CD4-positive, alpha-beta T cell treated with Interleukin-21 for 1 hour (primary cell): ENCODE measurements around the gene SLC15A3.
"Not testable (repeated sequence)": the region's sequence is repeated elsewhere in the genome, so short reads cannot be mapped to it uniquely, and the experiment has no call there.

Experiments
- DNase-seq: peaks from one replicate; pipeline ENCODE4 v3.0.0-alpha.2; 2020

Gene SLC15A3

DNA sequence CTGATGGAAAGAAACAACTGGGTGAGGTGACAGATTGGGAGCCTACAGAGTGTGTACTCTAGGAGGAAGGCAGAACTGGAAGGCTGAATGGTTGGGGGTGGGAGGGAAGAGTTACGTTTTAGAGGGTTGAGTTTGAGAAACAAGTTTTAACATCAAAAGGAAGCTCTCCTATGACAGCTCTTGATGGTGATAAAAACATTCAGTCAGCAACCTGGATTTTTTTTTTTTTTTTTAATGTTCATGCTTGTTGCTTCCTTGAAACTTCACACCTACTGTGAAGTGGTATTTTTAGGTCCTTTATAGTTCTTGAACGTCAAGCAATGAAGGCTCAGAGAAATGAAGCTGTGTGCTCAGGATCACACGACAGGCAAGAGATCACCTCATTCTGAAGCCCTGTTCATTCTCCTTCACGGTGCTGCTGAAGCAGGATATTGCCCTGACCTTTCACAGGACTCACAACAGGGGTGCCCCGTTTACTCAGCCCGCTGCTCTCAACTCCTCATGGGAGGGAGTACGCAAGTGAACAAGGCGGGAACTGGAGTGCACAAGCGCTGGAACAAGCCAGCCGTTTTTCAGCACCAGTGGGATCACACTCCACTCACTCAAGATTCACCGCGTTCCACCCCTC lies 39.6 kb downstream of the SLC15A3 start:
- DNase-seq, result peak; percentile 56

DNA sequence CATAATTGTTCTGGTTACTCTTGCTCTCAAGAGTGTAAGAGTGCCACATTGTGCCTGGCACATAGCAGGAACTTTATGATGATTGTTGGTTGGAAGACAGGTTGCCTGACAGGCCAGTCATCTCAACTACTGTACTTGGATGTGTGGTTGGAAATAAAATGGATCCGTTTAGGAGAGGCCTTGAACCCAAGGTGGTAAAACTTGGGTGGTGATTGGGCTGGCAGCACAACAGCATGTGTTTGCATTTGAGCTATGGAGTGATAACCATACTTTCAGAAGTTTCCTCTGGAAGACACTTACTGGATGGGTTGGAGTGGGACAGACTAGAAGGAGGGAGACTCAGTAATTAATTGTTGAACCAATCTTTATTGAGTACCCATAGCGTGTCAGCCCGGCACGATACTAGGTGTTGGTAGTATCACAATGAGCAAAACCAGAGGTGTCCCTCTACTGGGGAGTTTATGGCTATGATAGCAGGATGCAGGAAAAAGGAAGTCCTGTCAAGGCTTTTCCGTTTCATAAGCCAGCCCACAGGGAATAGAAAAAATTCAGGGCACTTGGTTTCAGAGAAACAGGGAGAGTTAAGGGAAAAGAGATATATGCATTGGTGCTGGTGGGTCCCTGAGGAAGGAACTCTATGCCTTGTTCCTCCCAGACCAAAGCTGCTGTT lies 41.1 kb downstream of the SLC15A3 start:
- DNase-seq, result no peak

DNA sequence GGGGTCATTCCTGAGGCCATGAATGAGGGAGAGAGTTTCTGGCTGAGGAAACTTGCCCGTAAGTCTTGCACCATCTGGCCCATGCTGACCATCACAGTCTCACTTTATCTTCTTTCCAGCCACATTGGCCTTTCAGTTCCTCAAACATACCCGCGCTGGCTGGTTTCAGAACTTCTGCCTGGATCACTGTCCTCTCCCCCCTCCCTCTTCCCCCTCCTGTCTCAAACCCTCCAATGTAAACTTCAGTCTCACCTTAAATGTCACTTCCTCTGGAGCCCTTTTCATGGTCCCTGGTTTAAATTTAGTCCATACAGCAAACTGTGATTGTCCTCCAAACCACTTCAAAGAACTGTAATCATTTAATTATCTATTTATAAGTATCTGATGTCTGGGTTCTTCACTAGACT lies 41.7 kb downstream of the SLC15A3 start:
- DNase-seq, result no peak

DNA sequence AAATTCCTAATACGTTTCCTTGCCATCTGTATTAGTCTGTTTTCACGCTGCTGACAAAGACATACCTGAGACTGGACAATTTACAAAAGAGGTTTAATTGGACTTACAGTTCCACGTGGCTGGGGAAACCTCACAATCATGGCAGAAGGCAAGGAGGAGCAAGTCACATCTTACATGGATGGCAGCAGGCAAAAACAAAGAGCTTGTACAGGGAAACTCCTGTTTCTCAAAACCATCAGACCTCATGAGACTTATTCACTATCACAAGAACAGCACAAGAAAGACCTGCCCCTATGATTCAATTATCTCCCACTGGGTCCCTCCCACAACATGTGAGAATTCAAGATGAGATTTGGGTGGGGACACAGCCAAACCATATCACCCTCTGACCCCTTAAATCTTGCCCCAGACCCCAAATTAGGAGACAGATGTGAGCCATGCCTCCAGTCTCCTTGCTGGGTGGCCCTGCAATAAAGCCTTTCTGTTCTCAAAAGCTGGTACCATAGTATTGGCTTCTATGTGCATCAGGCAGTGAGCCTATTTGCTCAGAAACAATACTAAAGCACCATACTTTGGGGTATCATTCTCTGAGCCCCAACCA lies 42.2 kb downstream of the SLC15A3 start:
- not testable (repeated sequence) for DNase-seq

DNA sequence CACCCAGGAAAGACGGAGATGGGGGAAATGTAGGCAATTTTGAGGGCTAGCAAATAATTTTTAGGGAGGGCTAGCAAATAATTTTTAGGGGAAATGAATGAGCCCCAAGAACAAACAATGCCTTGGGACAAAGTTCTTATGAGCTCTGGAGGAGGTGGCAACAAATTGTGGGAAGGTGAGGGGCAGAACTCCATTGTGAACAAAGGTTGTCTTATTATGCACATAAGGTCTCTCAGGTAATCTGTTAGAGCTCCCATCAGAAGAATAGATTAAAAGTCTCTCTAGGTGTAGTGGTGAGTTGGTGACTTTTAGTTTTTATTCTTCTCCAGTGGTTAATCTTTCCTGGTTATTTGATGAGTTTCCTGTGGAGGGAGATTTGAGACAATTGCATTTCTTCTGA lies 43.2 kb downstream of the SLC15A3 start:
- DNase-seq, result no peak

DNA sequence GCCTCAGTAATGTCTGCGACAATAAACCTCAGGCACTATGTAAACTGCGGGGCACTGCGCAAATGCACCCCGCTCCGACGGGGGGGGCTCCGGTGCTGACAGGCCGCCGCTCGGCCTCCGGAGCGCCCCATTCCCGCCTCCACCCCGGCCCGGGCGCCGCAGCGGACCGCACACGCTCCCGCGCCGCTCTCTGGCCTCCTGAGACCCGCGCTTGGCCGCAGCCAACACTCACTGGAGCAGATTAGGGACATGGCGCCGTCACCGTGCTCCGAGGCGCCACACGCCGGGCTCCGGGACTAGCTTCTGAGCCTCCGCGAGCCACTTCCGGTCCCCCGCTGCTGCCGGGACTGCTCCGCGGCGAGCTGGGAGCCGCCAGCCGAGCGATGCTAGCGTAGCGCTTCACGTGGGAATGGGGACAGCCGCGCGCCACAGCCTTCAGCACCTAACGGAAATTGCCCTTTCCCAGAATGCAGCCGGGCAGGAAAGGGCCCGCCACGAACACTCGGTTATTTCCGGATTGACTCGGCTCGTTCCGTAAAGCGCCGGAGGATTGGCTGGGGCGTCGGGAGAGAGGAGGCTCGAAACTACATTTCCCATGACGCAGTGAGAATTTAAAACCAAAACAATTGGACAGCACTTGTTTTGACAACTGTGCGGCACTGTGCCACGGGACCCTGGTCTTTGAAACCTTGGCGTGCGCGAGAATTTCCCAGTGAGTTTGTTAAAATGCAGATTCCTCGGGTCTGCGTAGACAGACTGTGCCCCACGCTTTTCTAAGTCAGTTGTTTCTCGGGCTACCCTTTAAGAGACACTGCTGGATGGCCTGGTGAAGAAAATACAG lies 45.6 kb downstream of the SLC15A3 start, which contains the start of gene PRPF19:
Gene PRPF19, minus strand, starts transcription at position 454 of the 841 bp plus-strand sequence. Its CDS starts 203 bp downstream, at position 251.
- peak; percentile 99 for DNase-seq

DNA sequence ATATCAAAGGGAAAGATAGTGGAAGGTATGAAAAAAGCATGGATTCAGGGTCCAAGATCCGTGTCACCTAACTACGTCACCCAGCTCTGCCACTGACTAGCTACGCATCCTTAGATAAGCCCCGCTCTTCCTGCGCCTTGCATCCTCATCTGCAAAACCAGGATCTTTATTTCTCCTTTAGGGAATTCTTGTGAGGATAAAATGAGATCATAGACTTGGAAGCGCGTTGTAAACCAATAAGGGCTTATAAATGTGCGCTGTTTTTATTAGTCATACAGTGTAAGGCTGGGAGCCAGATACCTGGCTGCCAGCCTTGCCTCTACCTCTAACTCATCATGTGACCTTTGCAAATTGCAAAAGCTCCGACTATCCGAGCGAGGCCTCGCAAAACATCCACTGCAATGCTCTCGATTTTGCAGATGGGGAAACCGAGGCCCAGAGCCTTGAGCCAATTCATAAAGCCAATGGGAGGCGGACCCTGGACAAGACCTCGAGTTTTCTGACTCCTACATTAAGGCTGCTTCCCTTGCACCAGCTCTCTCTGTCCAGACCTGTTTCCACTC lies 46.3 kb downstream of the SLC15A3 start:
- peak; percentile 26 for DNase-seq

DNA sequence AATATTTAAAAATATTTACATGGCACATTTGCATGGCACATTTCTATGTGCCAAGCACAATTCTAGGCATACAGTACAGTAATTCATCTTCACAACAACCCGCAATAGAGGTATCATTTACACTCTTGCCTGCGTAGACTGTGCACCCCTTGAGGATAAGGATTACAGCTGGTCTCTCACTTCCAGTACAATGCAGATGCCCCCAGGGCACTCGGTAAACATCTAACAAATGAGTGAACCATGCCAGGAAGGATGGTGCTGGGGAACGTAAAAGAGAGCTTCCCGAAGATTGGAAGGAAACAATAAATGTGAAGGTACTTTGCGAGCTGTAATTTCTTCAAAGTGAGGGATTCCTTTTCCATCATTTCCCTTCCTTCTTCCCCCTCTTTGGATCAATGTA lies 46.9 kb downstream of the SLC15A3 start:
- DNase-seq, result no peak

DNA sequence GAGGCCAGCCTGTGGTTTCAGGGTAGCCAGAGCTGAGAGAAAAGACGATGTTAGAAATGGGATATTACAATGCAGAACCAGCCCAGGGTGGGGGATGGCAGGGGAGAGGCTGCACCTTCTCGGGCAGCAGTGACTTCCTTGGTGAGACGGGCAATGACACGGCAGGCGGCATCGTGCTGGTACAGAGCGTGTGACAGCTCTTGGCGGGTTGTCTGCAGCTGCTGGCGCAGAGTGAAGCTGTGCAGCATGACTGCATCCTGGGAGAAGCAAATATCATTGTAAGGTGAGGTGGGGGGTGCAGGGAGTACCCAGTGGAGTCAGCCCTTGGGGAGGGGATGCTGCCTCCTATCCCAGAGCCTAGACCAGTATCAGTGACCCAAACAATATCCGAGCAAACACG lies 49.4 kb downstream of the SLC15A3 start:
- DNase-seq, result no peak

DNA sequence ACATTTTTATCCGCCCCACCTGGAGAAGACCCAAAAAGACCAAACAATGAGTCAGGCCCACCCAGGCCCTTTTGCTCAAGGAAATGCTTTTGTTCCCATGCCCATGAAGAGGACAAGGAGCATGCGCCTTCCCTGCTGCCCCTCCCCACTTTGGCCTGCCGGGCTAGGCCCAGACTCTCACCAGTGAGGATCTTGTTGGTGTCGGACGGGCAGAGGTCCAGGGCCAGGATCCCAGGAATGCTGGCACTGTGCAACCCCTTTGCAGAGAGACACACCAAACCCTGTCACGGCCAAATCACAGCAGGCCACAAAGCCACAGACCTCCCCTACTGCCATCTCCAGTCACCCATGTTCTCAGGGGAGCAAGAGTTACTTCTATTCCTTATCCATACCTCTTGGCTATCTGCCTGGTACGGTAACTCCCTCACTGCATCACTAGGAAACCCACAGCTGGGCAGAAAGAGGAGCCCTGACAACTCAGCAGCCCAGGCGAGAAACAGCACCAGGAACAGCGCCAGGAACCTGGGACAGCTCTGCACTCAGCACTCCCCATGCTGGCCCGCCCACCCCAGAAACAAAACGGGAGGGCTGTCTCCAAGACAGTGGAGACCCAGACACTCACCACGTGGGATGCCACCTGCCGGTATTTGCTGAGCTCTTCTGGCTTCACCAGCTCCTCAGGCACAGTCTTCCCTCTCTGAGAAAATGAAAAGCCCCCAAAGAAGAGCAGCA lies 51.1 kb downstream of the SLC15A3 start:
- no peak for DNase-seq

DNA sequence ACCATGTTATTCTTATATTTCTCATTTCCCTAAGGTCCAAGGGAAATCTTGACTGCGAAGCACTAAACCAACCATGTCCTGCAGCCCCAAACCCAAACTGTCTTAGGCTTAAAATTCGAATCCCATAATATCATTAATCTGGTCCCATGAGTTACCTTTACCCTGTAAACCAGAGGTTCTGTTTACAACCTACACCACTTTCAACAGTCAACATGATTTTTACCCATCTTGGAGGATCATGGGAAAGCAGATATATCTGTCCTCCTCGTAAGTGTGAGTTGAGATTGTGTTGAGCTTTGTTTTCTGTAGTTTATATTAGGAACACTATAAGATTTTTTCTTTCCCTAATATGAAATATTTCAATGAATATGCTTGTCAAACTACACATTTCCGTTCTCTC lies 52.0 kb downstream of the SLC15A3 start:
- no peak for DNase-seq

DNA sequence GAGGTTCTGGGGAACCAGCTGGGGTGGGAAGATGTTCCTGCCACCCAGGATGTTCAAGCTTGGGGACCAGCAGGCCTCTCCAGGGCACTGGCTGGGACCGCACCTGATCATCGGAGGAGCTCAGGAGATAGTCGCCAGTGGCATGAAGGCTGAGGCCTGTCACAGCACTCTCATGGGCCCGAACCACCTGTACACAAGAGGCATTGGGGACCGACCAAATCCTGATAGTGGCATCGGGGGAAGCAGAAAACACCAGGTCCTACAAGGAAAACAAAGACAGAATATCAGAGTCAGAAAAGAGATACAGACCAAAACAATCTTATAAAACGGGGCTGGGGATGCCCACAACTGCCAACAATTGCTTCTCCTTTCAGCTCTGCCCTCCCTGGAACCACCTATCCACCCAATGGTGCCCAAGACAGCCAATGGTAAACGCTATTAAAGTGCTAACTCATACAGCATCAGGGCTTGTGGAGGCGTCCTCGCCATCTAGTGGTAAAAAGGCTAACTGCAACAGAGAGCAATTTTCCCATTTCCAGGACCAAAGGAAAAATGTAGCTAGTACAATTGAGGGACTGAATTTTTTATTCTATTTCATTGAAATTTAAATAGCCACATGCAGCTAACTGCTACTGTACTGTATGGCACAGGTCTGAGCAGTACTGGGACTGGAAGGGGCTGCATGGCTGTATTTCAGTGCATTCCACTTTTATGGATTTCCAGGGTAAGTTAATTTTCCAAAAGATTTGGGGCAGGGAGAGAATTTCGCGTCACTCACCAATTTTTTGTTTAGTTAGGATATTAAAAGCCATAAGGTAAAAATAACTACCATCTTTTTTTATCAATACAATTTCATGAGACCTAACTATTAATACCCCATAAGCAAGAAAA lies 52.7 kb downstream of the SLC15A3 start:
- DNase-seq, result peak; percentile 63

DNA sequence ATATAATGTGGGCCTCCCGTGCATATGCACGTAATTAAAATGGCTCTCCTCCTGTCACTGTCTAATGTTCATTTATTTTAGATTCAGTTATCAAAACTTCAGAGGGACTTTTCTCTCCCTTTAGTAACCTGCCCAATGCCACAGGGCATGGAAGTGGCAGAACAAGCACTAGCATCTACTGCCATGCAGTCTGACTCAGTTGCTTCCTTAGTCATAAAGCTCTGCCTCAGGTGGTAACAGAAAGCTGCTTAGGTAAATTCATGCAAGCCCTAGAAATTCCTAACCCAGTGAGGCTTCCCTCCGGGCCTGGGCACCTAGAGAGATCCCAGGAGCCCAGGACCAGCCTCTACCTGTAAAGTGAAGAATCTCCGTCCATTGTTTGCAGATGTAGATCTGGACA lies 54.5 kb downstream of the SLC15A3 start:
- DNase-seq, result no peak

DNA sequence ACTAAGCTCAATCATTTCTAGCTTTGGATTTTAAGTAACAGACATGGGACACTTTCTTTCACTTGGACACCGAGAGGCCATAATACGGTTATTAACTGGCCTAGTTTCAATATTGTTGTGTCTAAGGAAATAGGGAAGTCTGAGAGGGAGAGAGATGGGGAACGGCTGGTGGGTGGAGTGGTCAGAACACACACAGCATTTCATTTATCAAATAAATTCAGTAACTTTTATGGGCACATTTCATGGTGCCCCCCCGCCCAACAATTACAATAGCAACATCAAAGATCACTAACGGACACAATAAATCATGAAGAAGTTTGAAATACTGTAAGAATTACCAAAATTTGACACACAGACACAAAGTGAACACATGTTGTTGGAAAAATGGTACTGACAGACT lies 56.3 kb downstream of the SLC15A3 start:
- no peak for DNase-seq

DNA sequence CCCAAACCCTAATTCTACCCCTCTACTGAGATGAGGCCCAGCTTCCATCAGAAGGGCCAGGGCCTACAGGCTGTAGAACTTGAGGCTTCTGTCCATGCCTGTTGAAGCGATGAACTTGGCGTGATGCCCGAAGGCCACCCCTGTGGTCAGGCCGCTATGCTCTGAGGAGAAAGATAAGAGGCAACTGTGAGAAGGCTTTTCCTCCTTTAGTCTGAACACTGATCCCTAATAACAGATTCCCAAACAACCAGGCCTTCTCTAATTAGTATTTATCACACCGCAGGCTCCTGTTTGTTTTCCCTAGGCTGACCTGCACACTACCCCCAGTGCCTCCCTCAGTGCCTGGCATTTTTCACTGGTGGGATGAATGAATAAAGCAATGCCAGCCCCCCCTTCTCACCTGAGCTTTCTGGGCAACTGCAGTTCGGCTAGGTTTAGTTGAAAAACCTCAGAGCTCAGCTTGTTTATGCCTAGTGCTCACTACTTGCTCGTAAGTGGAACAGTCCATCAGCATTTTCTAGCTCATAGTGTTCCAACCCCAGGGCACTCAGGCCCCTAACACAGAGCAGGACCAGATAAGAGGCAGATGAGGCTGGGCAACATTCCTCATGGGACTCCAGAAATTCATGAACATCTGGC lies 60.8 kb downstream of the SLC15A3 start:
- DNase-seq, result no peak

DNA sequence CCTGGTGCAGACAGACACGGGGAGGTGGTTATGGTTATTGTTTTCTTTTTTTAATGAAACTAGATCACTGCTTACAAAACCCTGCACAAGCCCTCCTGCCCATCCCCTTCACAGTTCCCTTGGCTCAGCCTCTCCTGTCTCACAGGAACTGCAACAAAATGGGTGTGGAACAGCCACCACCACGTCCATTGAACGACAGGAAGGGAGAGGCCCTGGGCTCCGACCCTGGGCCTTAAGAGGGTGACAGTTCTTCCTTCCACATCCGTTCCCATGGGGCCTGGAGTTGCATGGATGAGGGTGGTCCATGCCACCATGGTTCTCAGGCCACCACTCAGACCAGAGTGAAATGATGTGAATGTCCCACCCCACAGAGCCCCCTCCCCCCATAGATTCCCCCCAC lies 61.3 kb downstream of the SLC15A3 start:
- no peak for DNase-seq

DNA sequence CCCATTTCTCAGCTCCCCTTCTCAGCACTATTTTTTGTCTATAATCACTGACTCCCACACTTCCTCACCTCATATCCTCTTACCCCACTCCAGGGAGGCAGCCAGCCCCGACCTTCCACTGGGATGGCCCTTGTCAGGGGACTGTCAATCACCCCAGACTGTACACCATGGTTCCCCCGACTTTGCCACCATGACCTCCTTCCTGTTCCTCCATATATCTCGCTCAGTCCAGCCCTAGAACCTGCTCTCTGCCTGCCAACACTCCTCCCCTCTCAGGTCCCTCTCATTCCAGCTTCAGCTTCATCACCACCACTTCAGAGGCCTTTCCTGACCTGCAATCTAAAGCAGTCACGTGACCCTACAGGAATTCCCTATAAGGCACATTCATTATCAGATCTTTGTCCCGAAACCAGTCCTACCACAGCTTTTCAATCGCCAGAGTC lies 62.1 kb downstream of the SLC15A3 start:
- no peak for DNase-seq

DNA sequence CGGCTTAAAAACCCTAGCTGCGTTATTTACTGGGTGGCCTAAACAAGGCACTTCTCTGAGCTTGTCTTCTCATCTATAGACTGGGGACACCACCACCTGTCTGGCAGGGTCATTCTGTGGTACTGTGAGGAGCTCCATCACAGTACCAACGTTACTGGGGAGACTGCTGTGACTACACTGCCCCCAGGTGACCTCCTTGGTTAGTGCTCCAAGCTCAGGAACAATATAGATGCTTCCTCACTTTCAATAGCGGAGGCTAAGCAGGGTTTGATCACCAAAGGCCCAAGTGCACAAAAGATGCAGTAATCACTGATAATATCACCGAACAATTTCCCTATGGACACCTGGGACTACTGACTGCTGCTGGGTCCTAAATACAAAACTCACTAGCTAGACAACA lies 64.4 kb downstream of the SLC15A3 start:
- DNase-seq, result peak; percentile 44
